ENCODE data around the gene BEND3.

Gene BEND3

GRCh38 chr6:107019047-107019446, 96.3 kb downstream of the BEND3 start:
- ATAC-seq, result no peak
- TF ChIP-seq BACH2 (CRISPR knock-in tag; IDR thresholded peaks at IDR 0.05; ENCODE audit: borderline replicate concordance) (no peak), SNAI2 (CRISPR knock-in tag; IDR thresholded peaks at IDR 0.05) (no peak), ESRRG (CRISPR knock-in tag; IDR thresholded peaks at IDR 0.05) (no peak), CREB5 (CRISPR knock-in tag; IDR thresholded peaks at IDR 0.05; ENCODE audit: low read depth) (no peak), ZFP30 (CRISPR knock-in tag; IDR thresholded peaks at IDR 0.05) (no peak), ZFP3 (CRISPR knock-in tag; IDR thresholded peaks at IDR 0.05) (no peak), ARNTL (CRISPR knock-in tag; IDR thresholded peaks at IDR 0.05; ENCODE audit: borderline replicate concordance, low read depth) (no peak)

All from SK-N-SH treated with all-trans-retinoic acid at 6 μM for 48 hours (cell line).